Choroid plexus epithelial cell (primary cell): ENCODE data around the gene SPEG.
"Not testable (repeated sequence)": the region's sequence is repeated elsewhere in the genome, so short reads cannot be mapped to it uniquely, and the experiment has no call there.

ENCODE experiments used
- DNase-seq: peaks from one replicate; pipeline ENCODE4 v3.0.0-alpha.2; 2010; ENCODE audit warnings: low read depth
- H3K4me3 ChIP-seq: 2 replicates; pipeline ENCODE4 v1.5.1; 2011; ENCODE audit warnings: low read depth, mild to moderate bottlenecking, control low read depth, low read length, moderate library complexity
- CTCF ChIP-seq: conservative IDR thresholded peaks from 2 replicates; pipeline ENCODE4 v1.5.1; 2011; ENCODE audit warnings: low read depth, mild to moderate bottlenecking, control low read depth, inconsistent platforms, low read length, moderate library complexity

The SPEG gene

GRCh38 chr2:219405451-219405850 lies 29.2 kb upstream of the SPEG start:
- peak; percentile 30 for TF ChIP-seq CTCF
- H3K4me3 ChIP-seq = no peak overlapping the region
- no peak for DNase-seq

GRCh38 chr2:219405958-219406860 lies 28.4 kb upstream of the SPEG start:
- H3K4me3 ChIP-seq = no peak overlapping the region
- TF ChIP-seq CTCF = no peak
- no peak for DNase-seq

GRCh38 chr2:219406861-219407230 lies 27.8 kb upstream of the SPEG start:
- H3K4me3 ChIP-seq = no peak overlapping the region
- peak; percentile 75 for DNase-seq
- no peak for TF ChIP-seq CTCF

- not testable (repeated sequence) for H3K4me3 ChIP-seq, DNase-seq
Measured at GRCh38 chr2:219407343-219407742, 27.3 kb upstream of the SPEG start.

GRCh38 chr2:219408204-219408603 lies 26.4 kb upstream of the SPEG start:
- DNase-seq = no peak
- TF ChIP-seq CTCF = no peak
- H3K4me3 ChIP-seq = no peak overlapping the region

- no peak overlapping the region for H3K4me3 ChIP-seq
- no peak for TF ChIP-seq CTCF
- DNase-seq = peak; percentile 6
Measured at GRCh38 chr2:219408631-219409030, 26.0 kb upstream of the SPEG start.

GRCh38 chr2:219409619-219410018 lies 25.0 kb upstream of the SPEG start:
- no peak for TF ChIP-seq CTCF
- DNase-seq = no peak

More at GRCh38 chr2:219409619-219410018, 25.0 kb upstream of the SPEG start:
- no peak overlapping the region for H3K4me3 ChIP-seq
